ENCODE measurements around the gene NAALADL2. TPM values are rescaled to one million over a fixed set of nuclear protein-coding genes. Genes with fewer than 3 reads are reported as not detected.
A peak's percentile ranks its signal among the peaks of the same experiment; 100 is the strongest.

The NAALADL2 gene
- total RNA-seq, 1 experiment from 2014 or later = 2.7 TPM

DNA sequence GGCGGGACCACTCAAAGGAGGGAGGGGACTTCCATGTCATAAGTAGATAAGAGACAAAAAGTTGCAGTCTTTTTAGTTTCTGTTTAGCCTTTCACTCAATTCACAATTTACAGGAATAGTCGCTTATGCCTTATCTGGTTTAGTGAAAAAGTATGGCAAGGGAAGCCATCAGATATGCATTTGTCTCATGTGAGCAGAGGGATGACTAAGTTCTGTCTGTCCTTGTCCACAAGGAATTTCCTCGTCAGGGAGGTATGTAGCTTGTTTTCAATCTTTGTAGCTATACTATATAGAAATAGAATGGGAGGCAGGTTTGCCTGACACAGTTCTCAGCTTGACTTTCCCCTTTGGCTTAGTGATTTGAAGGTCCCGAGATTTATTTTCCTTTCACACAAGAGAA lies 882.8 kb downstream of the NAALADL2 start:
- ChIA-PET CTCF (no interaction called here), POLR2A (no interaction called here)
- DNase-seq (ENCODE audit: low read depth, low spot score) = no peak
- Histone ChIP-seq H3K36me3 (ENCODE audit: control insufficient read depth, insufficient read depth, low read length) (no peaks in the 10 kb centered on the region), H3K27me3 (ENCODE audit: control insufficient read depth, insufficient read depth, low read length) (no peaks in the 10 kb centered on the region), H3K4me1 (ENCODE audit: control insufficient read depth, insufficient read depth, low read length) (no peaks in the 10 kb centered on the region), H3K4me3 (ENCODE audit: low read depth in 2 of 2, low read length in 2 of 2) (no peak overlapping the region), H3K9me3 (ENCODE audit: control insufficient read depth, insufficient read depth, low read depth, low read length) (0 out of 2 replicates have a peak, but pooled peaks cover 2% of the 10 kb centered on the region), H3K27ac (ENCODE audit: low read length) (no peak overlapping the region)
- intact Hi-C loops (cut with micrococcal nuclease; ENCODE audit: unreplicated experiment) (no loop called here), in situ Hi-C loops (cut with HindIII; ENCODE audit: low pct_unique_long_range_greater_than_20kb, low sequenced_read_pairs) (no loop called here)
- BruUV-seq (replicated peaks) = no TSS peak
- TF ChIP-seq, protein P1, sequence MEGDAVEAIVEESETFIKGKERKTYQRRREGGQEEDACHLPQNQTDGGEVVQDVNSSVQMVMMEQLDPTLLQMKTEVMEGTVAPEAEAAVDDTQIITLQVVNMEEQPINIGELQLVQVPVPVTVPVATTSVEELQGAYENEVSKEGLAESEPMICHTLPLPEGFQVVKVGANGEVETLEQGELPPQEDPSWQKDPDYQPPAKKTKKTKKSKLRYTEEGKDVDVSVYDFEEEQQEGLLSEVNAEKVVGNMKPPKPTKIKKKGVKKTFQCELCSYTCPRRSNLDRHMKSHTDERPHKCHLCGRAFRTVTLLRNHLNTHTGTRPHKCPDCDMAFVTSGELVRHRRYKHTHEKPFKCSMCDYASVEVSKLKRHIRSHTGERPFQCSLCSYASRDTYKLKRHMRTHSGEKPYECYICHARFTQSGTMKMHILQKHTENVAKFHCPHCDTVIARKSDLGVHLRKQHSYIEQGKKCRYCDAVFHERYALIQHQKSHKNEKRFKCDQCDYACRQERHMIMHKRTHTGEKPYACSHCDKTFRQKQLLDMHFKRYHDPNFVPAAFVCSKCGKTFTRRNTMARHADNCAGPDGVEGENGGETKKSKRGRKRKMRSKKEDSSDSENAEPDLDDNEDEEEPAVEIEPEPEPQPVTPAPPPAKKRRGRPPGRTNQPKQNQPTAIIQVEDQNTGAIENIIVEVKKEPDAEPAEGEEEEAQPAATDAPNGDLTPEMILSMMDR (IDR thresholded peaks at IDR 0.05) = no peak
- no peak for TF ChIP-seq TCF7L2 (IDR thresholded peaks at IDR 0.05; ENCODE audit: low read depth, low read length)
- no peak for TF ChIP-seq SIN3A (IDR thresholded peaks at IDR 0.05; ENCODE audit: borderline replicate concordance, insufficient read depth, low read depth, low read length)
- no peak for ATAC-seq

DNA sequence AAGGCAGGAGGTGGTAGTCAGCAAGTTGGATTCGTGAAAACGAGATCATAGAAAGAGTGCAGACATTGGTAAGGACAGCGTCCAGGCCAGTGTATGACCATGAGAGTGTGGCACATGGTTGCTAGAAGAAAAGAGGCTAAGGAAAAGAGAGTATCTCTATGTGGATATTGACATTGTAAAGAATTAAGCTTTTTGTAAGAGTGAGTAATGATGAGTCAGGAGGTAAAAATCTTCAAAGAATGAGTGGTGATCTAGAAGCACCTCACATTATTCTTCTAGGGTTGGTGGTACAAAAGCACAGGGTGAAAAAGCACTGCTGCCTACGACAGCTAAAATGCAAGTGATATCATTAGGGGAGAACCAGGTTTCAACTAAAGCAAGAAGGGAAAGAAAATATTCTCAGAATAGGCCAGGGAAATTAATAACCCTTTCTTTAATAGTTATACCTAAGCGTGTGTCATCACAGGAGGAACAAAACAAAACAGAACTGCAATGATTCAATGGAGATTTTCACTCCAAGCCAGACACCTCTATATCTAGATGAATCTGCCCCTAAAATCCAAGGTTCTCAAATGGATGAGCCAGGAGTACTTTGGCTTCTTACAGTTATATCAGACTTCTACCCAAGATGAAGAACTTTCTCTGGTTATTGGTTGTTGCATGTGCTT lies 884.7 kb downstream of the NAALADL2 start:
- POLR2A ChIA-PET = no interaction called here

More for the DNA sequence above, 884.7 kb downstream of the NAALADL2 start:
- in situ Hi-C loops (cut with HindIII; ENCODE audit: low pct_unique_long_range_greater_than_20kb, low sequenced_read_pairs) = no loop called here
- H3K36me3 ChIP-seq (ENCODE audit: control insufficient read depth, insufficient read depth, low read length) = no peaks in the 10 kb centered on the region
- no peak overlapping the region for H3K27ac ChIP-seq (ENCODE audit: low read length)
- CTCF ChIA-PET = no interaction called here
- H3K4me1 ChIP-seq (ENCODE audit: control insufficient read depth, insufficient read depth, low read length) = no peaks in the 10 kb centered on the region
- ATAC-seq (peak; percentile 62; the same call in 1 of the 2 replicates), DNase-seq (ENCODE audit: low read depth, low spot score) (peak; percentile 58)
- TF ChIP-seq, protein P2, sequence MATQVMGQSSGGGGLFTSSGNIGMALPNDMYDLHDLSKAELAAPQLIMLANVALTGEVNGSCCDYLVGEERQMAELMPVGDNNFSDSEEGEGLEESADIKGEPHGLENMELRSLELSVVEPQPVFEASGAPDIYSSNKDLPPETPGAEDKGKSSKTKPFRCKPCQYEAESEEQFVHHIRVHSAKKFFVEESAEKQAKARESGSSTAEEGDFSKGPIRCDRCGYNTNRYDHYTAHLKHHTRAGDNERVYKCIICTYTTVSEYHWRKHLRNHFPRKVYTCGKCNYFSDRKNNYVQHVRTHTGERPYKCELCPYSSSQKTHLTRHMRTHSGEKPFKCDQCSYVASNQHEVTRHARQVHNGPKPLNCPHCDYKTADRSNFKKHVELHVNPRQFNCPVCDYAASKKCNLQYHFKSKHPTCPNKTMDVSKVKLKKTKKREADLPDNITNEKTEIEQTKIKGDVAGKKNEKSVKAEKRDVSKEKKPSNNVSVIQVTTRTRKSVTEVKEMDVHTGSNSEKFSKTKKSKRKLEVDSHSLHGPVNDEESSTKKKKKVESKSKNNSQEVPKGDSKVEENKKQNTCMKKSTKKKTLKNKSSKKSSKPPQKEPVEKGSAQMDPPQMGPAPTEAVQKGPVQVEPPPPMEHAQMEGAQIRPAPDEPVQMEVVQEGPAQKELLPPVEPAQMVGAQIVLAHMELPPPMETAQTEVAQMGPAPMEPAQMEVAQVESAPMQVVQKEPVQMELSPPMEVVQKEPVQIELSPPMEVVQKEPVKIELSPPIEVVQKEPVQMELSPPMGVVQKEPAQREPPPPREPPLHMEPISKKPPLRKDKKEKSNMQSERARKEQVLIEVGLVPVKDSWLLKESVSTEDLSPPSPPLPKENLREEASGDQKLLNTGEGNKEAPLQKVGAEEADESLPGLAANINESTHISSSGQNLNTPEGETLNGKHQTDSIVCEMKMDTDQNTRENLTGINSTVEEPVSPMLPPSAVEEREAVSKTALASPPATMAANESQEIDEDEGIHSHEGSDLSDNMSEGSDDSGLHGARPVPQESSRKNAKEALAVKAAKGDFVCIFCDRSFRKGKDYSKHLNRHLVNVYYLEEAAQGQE (IDR thresholded peaks at IDR 0.05; ENCODE audit: insufficient read depth in 1 of 2, low read depth in 2 of 2, low read length in 1 of 2) = no peak
- TF ChIP-seq, protein P1 (IDR thresholded peaks at IDR 0.05) = no peak
- TF ChIP-seq POLR2AphosphoS5 (IDR thresholded peaks at IDR 0.05; ENCODE audit: low read depth, low read length) (no peak), TCF7L2 (IDR thresholded peaks at IDR 0.05; ENCODE audit: low read depth, low read length) (no peak), SIN3A (IDR thresholded peaks at IDR 0.05; ENCODE audit: borderline replicate concordance, insufficient read depth, low read depth, low read length) (no peak)
- intact Hi-C loops (cut with micrococcal nuclease; ENCODE audit: unreplicated experiment) = no loop called here
- H3K27me3 ChIP-seq (ENCODE audit: control insufficient read depth, insufficient read depth, low read length) = no peaks in the 10 kb centered on the region
- H3K9me3 ChIP-seq (ENCODE audit: control insufficient read depth, insufficient read depth, low read depth, low read length) = no peaks in the 10 kb centered on the region
- BruUV-seq (replicated peaks) = no TSS peak
- H3K4me3 ChIP-seq (ENCODE audit: low read depth in 2 of 2, low read length in 2 of 2) = no peak overlapping the region
